Measurements from ENCODE around the gene ASPG.
A peak's percentile ranks its signal among the peaks of the same experiment; 100 is the strongest.

ASPG gene

GRCh38 chr14:104119119-104119487, 33.6 kb downstream of the ASPG start:
- no peak for DNase-seq

GRCh38 chr14:104119488-104120251, 34.2 kb downstream of the ASPG start:
- no peak for DNase-seq

DNA sequence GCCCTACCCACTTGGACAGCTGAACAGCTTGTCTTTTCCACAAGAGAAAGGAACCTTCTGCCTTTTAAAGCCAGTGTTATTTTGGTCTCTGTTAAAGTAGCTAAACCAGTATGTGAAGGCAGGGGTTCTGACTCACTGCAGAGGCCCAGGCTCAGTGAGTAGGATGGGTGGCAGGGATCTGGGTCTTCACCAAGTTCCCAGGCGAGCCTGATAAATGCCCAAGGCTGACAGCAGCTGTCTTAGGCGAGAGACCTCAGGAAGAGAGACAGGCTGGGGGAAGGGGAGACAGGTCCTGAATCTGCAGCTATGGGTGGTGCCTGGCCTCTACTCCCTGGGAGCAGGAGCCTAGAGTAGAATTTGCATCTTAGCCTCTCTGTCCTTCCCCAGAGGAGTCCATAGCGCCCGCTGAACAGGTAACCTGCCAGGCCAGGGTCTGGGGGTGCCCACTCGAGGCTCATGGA, 34.8 kb downstream of the ASPG start:
- no peak for DNase-seq

- no peak for DNase-seq
Measured at GRCh38 chr14:104121142-104121541, 35.6 kb downstream of the ASPG start.

GRCh38 chr14:104123879-104124278, 38.4 kb downstream of the ASPG start:
- no peak for DNase-seq

- DNase-seq: no peak
Measured at GRCh38 chr14:104125011-104125410, 39.5 kb downstream of the ASPG start.

- DNase-seq: no peak
Measured at GRCh38 chr14:104126753-104127152, 41.3 kb downstream of the ASPG start.

DNA sequence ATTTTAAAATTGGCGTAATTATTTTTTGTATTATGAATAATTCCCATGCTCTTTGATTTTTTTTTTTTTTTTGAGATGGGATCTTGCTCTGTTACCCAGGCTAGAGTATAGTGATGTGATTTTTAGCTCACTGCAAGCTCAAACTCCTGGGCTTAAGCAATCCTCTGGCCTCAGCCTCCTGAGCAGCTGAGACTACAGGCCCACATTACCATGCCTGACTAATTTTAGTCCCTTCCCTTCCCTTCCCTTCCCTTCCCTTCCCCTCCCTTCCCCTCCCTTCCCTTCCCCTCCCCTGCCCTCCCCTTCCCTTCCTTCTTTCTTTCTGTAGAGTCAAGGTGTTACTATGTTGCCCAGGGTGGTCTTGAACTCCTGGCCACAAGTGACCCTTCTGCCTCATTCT, 43.5 kb downstream of the ASPG start:
- DNase-seq: no peak

DNA sequence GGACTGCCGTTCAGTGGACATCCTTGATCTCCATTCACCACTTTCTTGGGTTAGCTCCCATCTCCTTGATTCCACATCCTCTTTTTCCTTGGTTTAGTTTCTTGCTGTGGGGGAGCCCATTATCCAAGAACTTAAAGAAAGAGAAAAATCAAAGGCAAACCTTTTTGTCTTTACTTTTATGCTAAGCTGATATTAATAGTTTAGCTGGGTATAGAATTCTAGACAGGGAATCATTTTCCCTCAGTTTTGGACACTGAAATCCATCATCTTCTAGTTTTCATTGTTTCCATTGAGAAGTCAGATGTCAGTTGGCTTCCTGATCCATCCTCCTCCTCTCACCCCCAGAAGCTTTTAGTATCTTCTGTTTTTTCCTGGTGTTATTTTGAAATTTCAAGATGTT, 44.1 kb downstream of the ASPG start:
- DNase-seq: no peak

DNA sequence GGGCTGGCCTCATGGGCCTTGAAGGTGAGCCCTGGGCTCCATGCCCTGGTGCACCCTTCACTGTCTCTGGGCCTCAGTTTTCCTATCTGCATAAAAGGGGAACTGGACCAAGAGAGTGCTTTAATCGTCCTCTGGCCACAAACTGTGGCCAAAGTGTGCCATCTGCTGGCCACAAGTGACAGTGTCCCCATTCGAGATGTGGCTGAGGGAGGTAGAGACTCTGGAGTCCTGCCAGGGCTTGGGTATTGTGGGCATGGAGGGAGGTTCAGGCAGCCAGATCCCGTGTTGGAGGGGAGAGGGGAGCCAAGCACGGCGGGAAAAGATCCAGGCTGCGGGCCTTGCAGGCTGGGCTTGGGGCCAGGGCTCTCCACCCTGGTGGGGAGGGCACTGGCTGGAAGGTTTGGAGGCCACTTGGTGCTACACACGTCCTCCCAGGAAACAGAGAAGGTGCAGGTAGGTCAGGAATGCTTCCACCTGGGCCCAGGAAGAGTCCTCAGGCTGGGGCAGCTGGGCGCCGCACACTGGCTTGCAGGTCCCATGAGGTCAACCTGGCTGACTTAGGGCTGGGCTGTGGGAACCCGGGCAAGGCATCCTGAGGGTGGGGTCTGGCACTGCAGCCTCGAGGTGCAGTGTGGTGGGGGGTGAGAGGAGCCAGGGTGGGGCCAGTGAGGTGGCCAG, 45.6 kb downstream of the ASPG start:
- peak; percentile 81 for DNase-seq

GRCh38 chr14:104131968-104132732, 46.6 kb downstream of the ASPG start:
- DNase-seq: no peak

GRCh38 chr14:104132981-104133380, 47.5 kb downstream of the ASPG start:
- no peak for DNase-seq

DNA sequence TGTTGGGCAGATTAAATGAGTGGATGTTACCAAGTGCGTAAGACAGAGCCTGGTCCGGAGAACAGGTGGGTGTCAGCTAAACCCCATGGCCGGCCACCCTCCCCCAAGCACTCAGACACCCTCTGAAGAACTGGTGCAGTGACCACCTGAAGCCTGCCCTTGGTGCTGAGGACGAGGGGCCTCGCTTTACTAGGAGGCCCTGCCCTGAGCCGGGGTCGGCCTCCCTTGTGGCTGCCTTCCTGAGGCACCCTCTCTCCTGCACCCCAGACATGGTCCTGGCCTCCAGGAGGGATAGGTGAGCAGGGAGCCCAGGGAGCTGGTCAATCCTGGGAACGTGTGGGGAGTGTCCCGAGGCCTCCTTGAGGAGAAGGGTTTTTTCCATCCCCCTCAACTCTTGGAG, 48.0 kb downstream of the ASPG start:
- no peak for DNase-seq

- DNase-seq: no peak
Measured at GRCh38 chr14:104134061-104134965, 48.8 kb downstream of the ASPG start.

DNA sequence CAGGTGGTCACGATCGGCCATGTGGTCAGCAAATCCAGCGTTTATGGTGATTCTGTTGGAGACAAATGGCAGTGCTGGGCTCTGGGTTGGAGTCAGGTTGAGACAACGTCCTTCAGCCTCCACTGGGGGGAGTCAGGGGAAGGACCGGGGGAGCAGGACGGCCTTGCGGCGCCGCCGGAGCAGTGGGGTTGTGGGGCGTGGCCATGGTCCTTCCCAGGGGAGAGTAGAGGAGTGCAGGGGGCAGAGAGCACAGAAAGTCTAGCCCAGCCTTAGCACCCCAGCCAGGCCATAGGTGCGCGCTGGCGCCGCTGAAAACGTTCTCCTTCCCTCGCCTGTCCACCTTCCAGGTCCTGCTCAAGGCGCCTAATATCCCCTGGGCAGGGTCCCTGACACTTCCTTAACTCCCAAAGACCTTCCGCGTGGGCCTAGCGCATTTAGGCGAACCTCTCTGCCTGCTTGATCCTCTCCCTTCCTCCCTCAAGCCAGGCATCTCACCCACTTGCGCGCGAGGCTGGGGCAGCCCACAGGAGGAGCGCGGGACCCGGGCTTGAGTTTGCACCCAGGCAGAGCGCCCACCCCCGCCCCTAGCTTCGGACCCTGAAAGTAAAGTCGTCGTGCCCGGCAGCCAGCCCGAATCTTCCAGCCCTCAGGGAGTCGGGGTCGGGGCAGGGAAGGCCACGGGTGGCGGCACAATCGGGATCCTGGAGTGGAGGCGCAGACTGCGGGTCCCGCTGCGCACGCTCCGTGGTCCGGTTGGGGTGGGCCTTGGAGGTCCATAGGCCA, 49.8 kb downstream of the ASPG start:
- DNase-seq: peak; percentile 80

DNA sequence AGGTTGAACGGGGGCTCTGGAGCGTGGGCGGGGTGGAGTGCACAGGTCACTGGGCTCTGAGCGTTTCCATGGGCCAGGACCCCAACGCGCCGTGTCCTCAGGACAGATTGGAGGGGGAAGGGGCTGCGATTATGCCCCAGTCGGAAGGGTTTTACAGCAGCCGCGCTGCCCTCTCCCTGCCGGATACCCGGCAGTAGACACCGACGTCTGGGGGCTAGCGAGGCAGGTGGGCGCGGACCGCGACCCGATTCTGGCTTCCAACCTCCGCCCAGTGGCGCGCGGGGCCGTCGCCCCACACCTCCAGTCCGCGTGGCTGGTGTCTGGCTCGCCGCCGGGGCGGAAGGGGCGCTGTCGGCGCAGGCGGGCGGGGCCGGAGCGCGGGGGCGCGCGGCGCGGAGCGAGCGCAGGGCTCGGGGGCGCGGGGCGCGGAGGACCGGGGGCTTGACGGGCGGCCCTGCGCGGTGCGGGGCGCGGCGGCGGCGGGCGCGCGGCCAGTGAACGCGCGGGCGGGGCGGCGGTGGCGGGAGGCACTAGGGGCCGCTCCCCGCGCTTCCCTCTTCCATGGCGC, 50.5 kb downstream of the ASPG start:
- no peak for DNase-seq

DNA sequence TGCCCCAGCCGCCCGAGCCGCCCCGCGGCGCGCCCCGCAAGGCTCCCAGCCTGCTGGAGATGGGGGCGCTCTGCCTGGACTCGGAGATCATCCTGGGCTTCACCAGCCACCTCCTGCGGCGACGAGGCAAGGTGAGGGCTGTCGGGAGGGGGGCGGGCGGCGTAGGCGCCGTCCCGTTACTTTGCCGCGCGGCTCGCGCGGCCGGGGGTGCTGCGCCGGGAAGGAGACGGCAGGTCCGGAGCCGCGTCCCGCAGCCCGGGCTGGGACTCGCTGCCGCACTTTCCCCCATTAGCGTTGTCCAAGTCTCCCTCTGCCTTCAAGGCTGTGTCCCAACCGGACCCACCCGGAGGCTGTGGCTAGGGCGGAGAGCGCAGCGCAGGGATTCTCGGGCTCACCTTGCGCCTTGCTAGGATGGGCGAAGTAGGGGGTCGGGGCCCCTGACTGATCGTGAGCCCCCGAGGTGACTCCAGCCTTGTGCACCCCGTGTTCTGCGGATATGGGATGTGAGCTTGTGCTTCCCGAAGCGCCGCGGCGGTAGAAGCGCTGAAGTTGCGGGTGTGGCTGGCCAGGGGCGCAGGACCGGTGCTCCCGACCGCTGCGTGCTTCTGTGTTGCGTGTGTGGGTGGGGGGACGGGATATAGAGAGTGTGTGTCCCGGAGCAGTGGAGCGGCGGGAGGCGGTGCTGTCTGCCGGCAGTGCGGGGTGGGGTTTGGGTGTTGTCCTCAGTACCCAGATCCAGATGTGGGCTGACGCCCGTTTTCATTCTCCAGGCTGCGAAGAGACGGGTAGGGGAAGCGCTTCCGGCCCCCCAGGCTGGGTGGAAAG, 51.2 kb downstream of the ASPG start:
- DNase-seq: peak; percentile 41

DNA sequence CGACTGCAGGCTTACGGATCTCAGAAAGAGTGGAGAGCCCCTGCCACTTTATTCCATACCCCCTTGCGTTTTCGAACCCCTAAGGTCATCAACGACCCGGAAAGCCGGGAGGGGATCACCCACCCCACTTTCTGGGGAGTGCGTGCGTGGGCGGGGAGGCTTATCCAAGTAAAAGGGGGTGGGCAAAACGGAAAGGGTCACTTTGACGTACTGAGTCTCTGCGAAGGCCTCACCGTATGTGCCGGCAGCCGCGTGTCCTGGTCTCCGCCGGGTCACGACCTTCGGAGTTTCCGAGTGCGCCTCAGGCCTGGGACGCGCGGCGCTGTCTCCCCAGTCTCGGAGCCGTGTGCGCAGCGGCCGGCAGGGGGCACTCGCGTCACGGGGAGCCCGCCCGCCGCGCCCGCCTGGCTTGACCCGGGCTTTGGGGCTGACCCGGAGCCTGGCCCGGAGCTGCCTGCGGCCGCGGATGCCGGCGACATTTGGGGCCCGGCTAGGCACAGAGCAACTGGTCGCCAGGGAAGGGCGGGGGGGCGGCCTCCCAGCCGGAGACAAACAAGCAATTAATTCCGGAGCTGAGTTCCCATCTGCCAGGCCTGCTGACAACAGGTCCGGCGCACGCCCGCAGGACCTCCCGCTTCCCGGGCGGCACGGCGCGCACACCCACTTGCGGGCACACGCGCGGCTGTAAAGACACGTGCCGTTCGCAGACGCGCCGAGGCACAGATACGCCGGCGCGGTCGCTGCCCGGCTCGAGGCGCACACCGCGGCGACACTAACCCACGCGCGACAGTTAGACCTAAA, 52.0 kb downstream of the ASPG start:
- peak; percentile 80 for DNase-seq

DNA sequence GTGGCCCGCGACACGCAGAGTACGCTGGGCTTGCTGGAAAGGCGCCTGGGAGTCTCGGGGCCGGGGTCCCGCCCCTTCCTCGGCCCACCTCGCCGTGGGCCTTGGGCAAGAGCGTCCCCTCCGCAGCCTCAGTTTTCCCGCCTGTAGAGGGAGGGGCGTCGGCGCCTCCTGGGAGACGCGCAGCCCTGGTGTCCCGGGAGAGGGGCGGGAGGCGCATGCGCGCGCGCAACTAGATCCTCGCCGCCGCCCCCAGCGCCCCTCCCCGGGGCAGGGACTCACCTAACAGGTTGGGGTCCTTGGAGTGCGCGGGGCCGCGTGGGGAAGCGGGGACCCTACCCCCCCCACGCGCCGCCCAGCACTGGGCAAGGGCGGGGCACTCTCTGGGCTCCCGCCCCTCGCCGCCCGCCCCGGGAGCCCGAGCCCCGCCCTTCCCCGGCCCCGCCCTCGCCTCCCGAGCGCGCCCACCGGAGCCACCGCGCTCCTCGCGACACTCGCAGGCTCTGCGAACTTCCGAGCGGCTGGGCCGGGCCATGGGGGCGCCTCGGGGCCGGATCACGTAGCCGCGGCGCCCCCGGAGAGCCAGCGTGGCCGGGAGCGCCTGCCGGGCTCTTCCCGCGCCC, 52.7 kb downstream of the ASPG start, which contains the start of gene KIF26A:
TSS of gene KIF26A (plus strand) at position 490 of the 620 bp plus-strand sequence. CDS start 136 bp downstream, outside the sequence.
- DNase-seq: peak; percentile 71
